T-helper 2 cell treated with Interferon-gamma antibody and Interleukin-4, amounts not matched to agents 5 μg/mL and 100 μg/mL, for 36 hours (primary cell): ENCODE data around the gene PRR9.

Experiments
- DNase-seq: peaks from one replicate; pipeline ENCODE4 v3.0.0; 2021; ENCODE audit warnings: low spot score
- H3K27ac Mint-ChIP-seq: one replicate; pipeline ENCODE4 v1.8.0; 2021; ENCODE audit warnings: mild to moderate bottlenecking, mixed read lengths
- H3K27me3 Mint-ChIP-seq: one replicate; pipeline ENCODE4 v1.8.0; 2021; ENCODE audit warnings: low read depth, mixed read lengths
- H3K36me3 Mint-ChIP-seq: one replicate; pipeline ENCODE4 v1.8.0; 2021; ENCODE audit warnings: low read depth, mixed read lengths
- H3K4me1 Mint-ChIP-seq: one replicate; pipeline ENCODE4 v1.8.0; 2021; ENCODE audit warnings: low read depth, mixed read lengths
- H3K4me3 Mint-ChIP-seq: one replicate; pipeline ENCODE4 v1.8.0; 2022; ENCODE audit warnings: mild to moderate bottlenecking, moderate library complexity, mixed read lengths
- H3K9me3 Mint-ChIP-seq: one replicate; pipeline ENCODE4 v1.8.0; 2021; ENCODE audit warnings: mixed read lengths

The PRR9 gene

GRCh38 chr1:153245466-153245865 is 28.1 kb downstream of the PRR9 start:
- Mint-ChIP-seq H3K27ac (no peak overlapping the region), H3K4me3 (no peak overlapping the region), H3K4me1 (no peaks in the 10 kb centered on the region), H3K27me3 (peaks cover 15% of the 10 kb centered on the region), H3K36me3 (no peaks in the 10 kb centered on the region), H3K9me3 (no peaks in the 10 kb centered on the region)
- no peak for DNase-seq

DNA sequence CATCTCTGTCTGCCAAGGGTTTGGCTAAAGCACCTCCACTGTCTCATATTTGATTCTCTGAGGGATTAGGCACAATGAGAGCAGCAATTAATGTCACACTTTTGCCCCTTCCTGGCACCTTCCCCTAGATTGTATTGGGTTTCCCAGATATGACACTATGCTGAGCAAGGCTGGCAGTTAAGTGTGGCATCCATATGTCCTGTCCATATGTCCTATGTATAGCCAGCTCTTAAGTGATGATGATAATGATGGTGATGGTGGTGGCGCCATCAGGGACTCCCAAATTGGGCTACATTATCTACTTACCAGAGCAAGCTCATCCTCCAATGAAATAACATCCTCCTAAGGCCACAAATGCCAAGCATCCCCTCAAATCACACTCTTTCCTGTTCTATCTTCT is 28.6 kb downstream of the PRR9 start:
- peaks cover 18% of the 10 kb centered on the region for H3K27me3 Mint-ChIP-seq
- no peak overlapping the region for H3K4me3 Mint-ChIP-seq
- no peaks in the 10 kb centered on the region for H3K4me1 Mint-ChIP-seq
- H3K27ac Mint-ChIP-seq: no peak overlapping the region
- no peaks in the 10 kb centered on the region for H3K36me3 Mint-ChIP-seq
- H3K9me3 Mint-ChIP-seq: no peaks in the 10 kb centered on the region
- no peak for DNase-seq

GRCh38 chr1:153246825-153247224 is 29.4 kb downstream of the PRR9 start:
- no peak overlapping the region for H3K4me3 Mint-ChIP-seq
- H3K27ac Mint-ChIP-seq: no peak overlapping the region
- DNase-seq: no peak
- H3K36me3 Mint-ChIP-seq: no peaks in the 10 kb centered on the region
- no peaks in the 10 kb centered on the region for H3K4me1 Mint-ChIP-seq
- H3K27me3 Mint-ChIP-seq: peaks cover 20% of the 10 kb centered on the region
- H3K9me3 Mint-ChIP-seq: no peaks in the 10 kb centered on the region

DNA sequence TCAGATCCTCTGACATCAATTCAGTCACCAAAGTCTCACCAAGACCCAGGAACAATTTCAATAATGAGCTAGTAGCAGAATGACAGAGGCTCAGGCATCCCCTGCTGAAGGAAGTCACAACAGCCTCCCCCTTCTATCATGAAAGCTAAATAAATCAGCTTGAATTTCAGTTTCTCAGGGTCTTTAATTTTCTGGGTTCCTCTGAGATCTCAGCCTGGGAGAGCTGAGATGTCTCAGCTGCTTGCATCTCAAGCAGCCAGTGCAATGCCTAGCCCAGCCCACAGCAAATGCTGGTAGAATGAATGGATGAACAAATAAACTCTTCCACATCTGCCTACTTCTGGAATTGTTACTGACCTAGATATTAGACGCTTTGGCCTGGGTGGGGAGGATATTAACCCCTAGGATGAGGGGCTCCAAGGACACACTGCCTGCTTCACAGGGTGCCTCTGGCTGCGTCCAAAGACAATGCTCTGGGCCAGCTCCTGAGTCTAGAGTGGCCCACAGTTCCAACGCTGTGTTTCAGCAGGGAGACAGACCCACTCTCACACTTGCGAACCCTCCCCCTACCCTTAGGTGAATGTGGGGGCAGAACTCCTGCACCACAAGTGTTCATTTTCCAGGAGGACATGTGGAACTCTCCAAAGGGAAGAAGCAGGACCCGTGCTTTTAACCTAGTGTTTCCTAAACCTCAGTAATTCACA is 30.9 kb downstream of the PRR9 start:
- peaks cover 20% of the 10 kb centered on the region for H3K27me3 Mint-ChIP-seq
- no peaks in the 10 kb centered on the region for H3K4me1 Mint-ChIP-seq
- no peak for DNase-seq
- H3K4me3 Mint-ChIP-seq: no peak overlapping the region
- no peak overlapping the region for H3K27ac Mint-ChIP-seq
- no peaks in the 10 kb centered on the region for H3K9me3 Mint-ChIP-seq
- H3K36me3 Mint-ChIP-seq: no peaks in the 10 kb centered on the region

DNA sequence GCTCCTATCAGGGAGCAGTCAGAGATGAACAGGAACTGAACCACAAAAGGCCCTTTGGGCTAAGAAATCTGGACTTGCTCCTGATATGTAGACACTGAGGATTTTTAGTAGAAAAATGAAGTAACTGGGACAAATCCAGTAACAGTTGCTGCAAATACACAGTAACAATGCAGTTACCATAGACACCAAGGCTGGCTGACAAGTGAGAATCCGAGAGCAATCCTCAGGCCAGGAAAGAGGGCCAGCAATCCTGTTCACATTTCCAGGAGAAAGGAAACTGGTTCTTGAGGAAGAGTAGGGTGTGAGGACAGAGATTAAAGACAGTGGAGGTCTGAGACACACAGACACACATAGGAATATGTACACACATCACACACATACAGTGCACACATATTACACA is 32.8 kb downstream of the PRR9 start:
- H3K27ac Mint-ChIP-seq: no peak overlapping the region
- H3K27me3 Mint-ChIP-seq: peaks cover 20% of the 10 kb centered on the region
- H3K4me3 Mint-ChIP-seq: no peak overlapping the region
- no peak for DNase-seq
- H3K9me3 Mint-ChIP-seq: no peaks in the 10 kb centered on the region
- H3K4me1 Mint-ChIP-seq: peaks cover 4% of the 10 kb centered on the region
- H3K36me3 Mint-ChIP-seq: no peaks in the 10 kb centered on the region

DNA sequence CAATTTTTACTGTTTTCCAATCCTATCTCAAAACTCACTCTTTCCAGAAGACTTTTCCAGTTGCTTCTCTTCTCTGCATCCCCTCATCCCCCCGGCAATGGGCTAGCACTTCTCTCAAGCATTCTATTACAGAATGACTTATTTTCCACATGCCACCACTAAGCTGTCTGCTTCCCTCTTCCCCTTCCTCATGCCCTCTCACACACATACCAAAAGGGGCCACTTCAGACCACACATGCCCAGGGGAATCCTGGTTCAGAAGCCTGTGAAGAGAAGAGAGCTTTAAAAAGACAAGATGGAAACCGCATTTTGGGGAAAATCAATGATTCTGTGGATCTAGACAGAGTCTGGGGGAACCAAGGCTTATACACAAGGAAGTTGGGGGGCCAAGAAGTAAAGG is 33.7 kb downstream of the PRR9 start:
- Mint-ChIP-seq H3K9me3 (no peaks in the 10 kb centered on the region), H3K27ac (no peak overlapping the region), H3K4me3 (no peak overlapping the region), H3K36me3 (no peaks in the 10 kb centered on the region), H3K4me1 (peaks cover 4% of the 10 kb centered on the region), H3K27me3 (peaks cover 19% of the 10 kb centered on the region)
- DNase-seq: no peak

DNA sequence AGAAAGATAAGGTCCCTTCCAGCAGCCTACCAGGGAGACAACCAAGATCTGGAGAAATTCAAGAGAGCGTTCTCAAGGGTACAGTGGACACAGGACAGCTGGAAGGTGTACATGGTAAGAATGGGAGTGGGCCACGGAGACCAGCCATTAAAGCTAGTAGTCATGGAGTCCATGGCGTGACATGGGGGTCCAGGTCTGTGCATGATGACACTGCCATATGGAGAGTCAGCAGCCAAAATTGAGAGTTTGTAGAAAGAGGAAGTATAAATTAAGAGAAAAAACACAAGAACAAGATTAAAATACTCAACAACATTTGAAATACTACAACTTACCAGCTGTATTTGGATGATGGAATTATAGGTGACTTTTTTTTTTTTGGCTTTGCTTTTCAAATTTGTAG is 34.2 kb downstream of the PRR9 start:
- peaks cover 4% of the 10 kb centered on the region for H3K4me1 Mint-ChIP-seq
- H3K27ac Mint-ChIP-seq: no peak overlapping the region
- no peak overlapping the region for H3K4me3 Mint-ChIP-seq
- peaks cover 16% of the 10 kb centered on the region for H3K27me3 Mint-ChIP-seq
- H3K36me3 Mint-ChIP-seq: no peaks in the 10 kb centered on the region
- no peaks in the 10 kb centered on the region for H3K9me3 Mint-ChIP-seq
- DNase-seq: no peak

DNA sequence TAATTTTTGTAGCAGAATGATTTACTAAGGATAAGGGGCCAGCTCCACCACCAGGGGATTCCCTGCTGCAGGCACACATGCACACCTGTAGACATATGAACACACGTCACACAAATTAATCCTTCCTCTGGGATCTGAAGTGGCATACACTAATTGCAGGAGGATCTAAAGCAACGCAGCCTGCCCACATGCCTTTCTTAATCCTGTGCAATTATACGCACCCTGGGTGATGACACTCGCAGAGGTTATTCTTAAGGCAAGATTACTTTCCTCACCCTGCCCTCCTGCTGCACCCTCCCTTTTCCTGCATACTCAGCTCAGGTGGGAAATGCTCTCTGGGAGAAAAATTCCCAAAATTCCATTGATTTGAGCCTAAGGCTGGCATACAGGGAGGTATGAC is 34.6 kb downstream of the PRR9 start:
- Mint-ChIP-seq H3K27me3 (peaks cover 16% of the 10 kb centered on the region), H3K4me3 (no peak overlapping the region), H3K36me3 (no peaks in the 10 kb centered on the region), H3K27ac (no peak overlapping the region), H3K9me3 (no peaks in the 10 kb centered on the region), H3K4me1 (peaks cover 4% of the 10 kb centered on the region)
- DNase-seq: no peak

DNA sequence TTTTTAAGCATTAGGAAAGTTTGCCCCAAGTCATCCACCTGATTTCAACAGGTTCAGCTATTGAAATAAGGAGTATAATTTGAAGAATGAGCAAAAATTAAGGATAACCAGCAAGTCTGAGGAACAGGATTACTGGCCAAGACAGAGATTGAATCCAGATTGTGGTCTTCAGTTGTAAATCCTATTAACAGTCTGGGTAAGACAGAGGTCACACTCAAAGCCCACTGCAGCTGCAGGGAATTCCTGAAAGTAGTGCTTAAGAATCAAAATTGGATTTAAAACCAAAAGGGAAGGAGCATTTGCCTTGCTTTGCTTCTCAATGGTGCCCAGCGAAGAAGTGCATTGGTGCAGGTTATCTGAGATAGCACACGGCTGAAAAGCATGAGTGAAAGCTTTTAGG is 35.7 kb downstream of the PRR9 start:
- H3K9me3 Mint-ChIP-seq: no peaks in the 10 kb centered on the region
- H3K4me1 Mint-ChIP-seq: peaks cover 4% of the 10 kb centered on the region
- no peak for DNase-seq
- H3K4me3 Mint-ChIP-seq: no peak overlapping the region
- peaks cover 17% of the 10 kb centered on the region for H3K27me3 Mint-ChIP-seq
- no peak overlapping the region for H3K27ac Mint-ChIP-seq
- no peaks in the 10 kb centered on the region for H3K36me3 Mint-ChIP-seq

DNA sequence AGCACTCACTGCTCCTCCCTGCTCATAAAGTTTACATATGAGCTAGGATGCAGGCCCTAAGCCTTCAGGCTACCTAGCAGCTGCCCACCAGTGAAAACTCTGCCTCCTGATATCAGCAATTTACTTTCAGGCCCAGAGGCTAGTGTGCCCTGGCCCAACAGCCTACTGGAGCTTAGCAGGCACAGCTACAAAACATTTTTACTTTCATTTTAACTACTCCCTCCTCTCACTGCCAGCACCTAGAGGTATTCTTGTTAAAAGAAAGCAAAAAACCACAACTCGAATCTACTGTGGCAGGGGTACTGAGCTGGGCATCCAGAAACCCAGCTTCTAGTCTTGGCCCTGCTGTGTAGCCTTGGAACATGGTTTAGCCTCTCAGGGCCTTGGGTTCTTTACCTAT is 36.3 kb downstream of the PRR9 start:
- Mint-ChIP-seq H3K4me1 (peaks cover 4% of the 10 kb centered on the region), H3K9me3 (no peaks in the 10 kb centered on the region), H3K36me3 (no peaks in the 10 kb centered on the region), H3K27me3 (peaks cover 17% of the 10 kb centered on the region), H3K27ac (no peak overlapping the region), H3K4me3 (no peak overlapping the region)
- no peak for DNase-seq

GRCh38 chr1:153259387-153259786 is 42.0 kb downstream of the PRR9 start, which contains the start of gene LORICRIN:
Gene LORICRIN (plus strand): TSS chr1:153259687. CDS start chr1:153260950, 1,263 bp downstream.
- H3K4me3 Mint-ChIP-seq: peak within 1 kb of the TSS; percentile 46
- no peaks in the 10 kb centered on the region for H3K36me3 Mint-ChIP-seq
- no peaks in the 10 kb centered on the region for H3K9me3 Mint-ChIP-seq
- H3K27me3 Mint-ChIP-seq: peaks cover 53% of the 10 kb centered on the region
- no peak for DNase-seq
- peaks cover 13% of the 10 kb centered on the region for H3K4me1 Mint-ChIP-seq
- peak within 1 kb of the TSS; percentile 37 for H3K27ac Mint-ChIP-seq

DNA sequence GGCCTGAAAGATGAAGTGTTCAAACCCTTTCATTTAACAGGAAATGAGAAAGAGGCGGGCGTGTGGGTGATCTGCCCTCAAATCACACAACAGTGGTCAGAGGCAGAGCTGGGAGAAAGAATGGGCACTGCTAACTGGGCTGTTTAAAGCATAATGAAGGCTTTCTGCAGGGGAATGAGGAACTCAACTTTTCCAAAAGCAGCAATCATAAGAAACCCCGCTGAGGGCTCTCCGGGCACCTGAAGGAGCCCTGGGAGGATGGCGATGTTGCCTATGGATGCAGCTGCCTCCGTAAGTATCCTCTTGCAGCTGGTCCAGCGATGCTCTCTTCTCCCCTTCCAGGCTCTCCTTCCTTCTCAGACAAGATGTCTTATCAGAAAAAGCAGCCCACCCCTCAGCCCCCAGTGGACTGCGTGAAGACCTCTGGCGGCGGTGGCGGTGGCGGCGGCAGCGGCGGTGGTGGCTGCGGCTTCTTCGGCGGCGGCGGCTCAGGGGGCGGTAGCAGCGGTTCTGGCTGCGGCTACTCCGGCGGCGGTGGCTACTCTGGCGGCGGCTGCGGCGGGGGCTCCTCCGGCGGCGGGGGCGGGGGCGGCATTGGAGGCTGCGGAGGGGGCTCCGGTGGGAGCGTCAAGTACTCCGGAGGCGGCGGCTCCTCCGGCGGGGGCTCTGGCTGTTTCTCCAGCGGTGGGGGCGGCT is 43.3 kb downstream of the PRR9 start:
- Mint-ChIP-seq H3K27ac (peak overlapping the region; percentile 37), H3K4me3 (peak overlapping the region; percentile 46), H3K27me3 (peaks cover 64% of the 10 kb centered on the region), H3K4me1 (peaks cover 13% of the 10 kb centered on the region), H3K36me3 (no peaks in the 10 kb centered on the region), H3K9me3 (no peaks in the 10 kb centered on the region)
- peak; percentile 27 for DNase-seq

DNA sequence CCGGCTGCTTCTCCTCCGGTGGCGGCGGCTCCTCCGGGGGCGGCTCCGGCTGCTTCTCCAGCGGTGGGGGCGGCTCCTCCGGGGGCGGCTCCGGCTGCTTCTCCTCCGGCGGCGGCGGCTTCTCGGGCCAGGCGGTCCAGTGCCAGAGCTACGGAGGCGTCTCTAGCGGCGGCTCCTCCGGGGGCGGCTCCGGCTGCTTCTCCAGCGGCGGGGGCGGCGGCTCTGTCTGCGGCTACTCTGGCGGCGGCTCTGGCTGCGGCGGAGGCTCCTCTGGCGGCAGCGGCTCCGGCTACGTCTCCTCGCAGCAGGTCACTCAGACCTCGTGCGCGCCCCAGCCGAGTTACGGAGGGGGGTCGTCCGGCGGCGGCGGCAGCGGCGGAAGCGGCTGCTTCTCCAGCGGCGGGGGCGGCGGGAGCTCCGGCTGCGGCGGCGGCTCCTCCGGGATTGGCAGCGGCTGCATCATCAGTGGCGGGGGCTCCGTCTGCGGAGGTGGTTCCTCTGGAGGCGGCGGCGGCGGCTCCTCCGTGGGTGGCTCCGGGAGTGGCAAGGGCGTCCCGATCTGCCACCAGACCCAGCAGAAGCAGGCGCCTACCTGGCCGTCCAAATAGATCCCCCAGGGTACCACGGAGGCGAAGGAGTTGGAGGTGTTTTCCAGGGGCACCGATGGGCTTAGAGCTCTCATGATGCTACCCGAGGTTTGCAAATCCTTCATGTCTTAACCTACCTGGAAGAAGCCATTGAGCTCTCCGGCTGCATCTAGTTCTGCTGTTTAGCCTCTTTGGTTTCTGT is 44.1 kb downstream of the PRR9 start:
- no peak overlapping the region for H3K27ac Mint-ChIP-seq
- peaks cover 13% of the 10 kb centered on the region for H3K4me1 Mint-ChIP-seq
- no peaks in the 10 kb centered on the region for H3K36me3 Mint-ChIP-seq
- peak; percentile 24 for DNase-seq
- peak overlapping the region; percentile 72 for H3K4me3 Mint-ChIP-seq
- peaks cover 70% of the 10 kb centered on the region for H3K27me3 Mint-ChIP-seq
- H3K9me3 Mint-ChIP-seq: no peaks in the 10 kb centered on the region

DNA sequence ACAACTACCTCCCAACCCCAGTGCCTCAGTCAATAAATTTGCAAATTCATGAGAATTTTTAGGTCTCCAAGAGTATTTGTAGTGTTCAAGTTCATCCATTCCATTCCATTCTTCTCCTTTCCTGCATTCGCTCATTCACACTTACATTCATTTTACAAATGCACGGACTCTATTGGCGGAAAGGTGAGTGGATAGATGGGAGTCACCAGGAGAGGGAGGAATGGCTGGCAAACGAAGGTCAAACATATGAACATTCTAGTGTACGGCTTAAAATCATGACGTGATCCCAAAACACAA is 44.6 kb downstream of the PRR9 start:
- Mint-ChIP-seq H3K27ac (no peak overlapping the region), H3K36me3 (no peaks in the 10 kb centered on the region), H3K27me3 (peaks cover 75% of the 10 kb centered on the region), H3K4me1 (peaks cover 13% of the 10 kb centered on the region), H3K4me3 (peak overlapping the region; percentile 72), H3K9me3 (no peaks in the 10 kb centered on the region)
- no peak for DNase-seq
